Adrenal gland (tissue), 12 donors: ENCODE measurements around the gene FNDC3B. TPM values are rescaled to one million over a fixed set of nuclear protein-coding genes. Genes with fewer than 3 reads are reported as not detected.
A peak's percentile ranks its signal among the peaks of the same experiment; 100 is the strongest.

ENCODE experiments used
- DNase-seq, 7 donors: peaks; one replicate each; pipeline ENCODE4 v3.0.0-alpha.2; 2019 to 2020
- H3K27ac ChIP-seq, 5 donors: fragments of 200-600 bp; sonication (generic) in 4 of 5; 1 replicate in 3 of 5; 2 replicates in 2 of 5; pipeline versions ENCODE4 v1.5.1 to v1.8.0; 2016 to 2020; ENCODE audit warnings: mild to moderate bottlenecking in 1 of 5
- H3K27me3 ChIP-seq: fragments of 200-600 bp; 2 replicates; pipeline ENCODE4 v1.8.0; 2021
- H3K36me3 ChIP-seq, 2 donors: fragments of 200-600 bp; replicated peaks in 1 of 2; 1 replicate in 1 of 2; 2 replicates in 1 of 2; pipeline versions ENCODE4 v1.5.1 to v1.8.0; 2018 to 2022
- H3K4me1 ChIP-seq, 2 donors: fragments of 200-600 bp; replicated peaks in 1 of 2; 1 replicate in 1 of 2; 2 replicates in 1 of 2; pipeline versions ENCODE4 v1.5.1 to v1.8.0; 2018 to 2021
- H3K4me3 ChIP-seq, 4 donors: fragments of 200-600 bp; sonication (generic) in 3 of 4; one replicate each; pipeline ENCODE4 v1.5.1; 2016 to 2018
- H3K9me3 ChIP-seq, 3 donors: fragments of 200-600 bp; sonication (generic) in 1 of 3; replicated peaks in 1 of 3; 1 replicate in 2 of 3; 2 replicates in 1 of 3; pipeline versions ENCODE4 v1.5.1 to v1.8.0; 2016 to 2021
- CTCF ChIP-seq, 6 experiments: fragments of 450-650 bp in 4 of 6; fragments of 200-600 bp in 2 of 6; sonication (generic) in 1 of 6; IDR thresholded peaks; 1 replicate in 5 of 6; 2 replicates in 1 of 6; pipeline versions ENCODE4 v1.5.1 to v1.8.0; 2016 to 2021; ENCODE audit warnings: antibody characterized with exemption in 6 of 6, mild to moderate bottlenecking in 2 of 6, moderate library complexity in 1 of 6
- POLR2A ChIP-seq, 2 donors: fragments of 450-650 bp; IDR thresholded peaks; one replicate each; pipeline ENCODE4 v1.6.1; 2017; ENCODE audit warnings: antibody characterized with exemption in 2 of 2, mild to moderate bottlenecking in 2 of 2, moderate library complexity in 1 of 2
- WGBS, 4 donors: extraction: QIAGEN DNeasy Blood & Tissue Kit in 2 of 4; methylation state at CpG; one replicate each; pipeline versions ENCODE4 v1.1.5 to v1.1.7; 2013 to 2017; 5-methylcytosine and 5-hydroxymethylcytosine counted together
- intact Hi-C, 2 donors: fragments of 100-400 bp; cut with DNase I; formaldehyde crosslinking; loops; one replicate each; pipeline versions ENCODE4 v1.14.1 to v1.15.0; 2022 to 2023
- polyA plus RNA-seq, 3 donors: library from polyadenylated mRNA; stranded (reverse); fragments of 200-250 nt in 2 of 3; fragments of 350-450 nt in 1 of 3; fragmentation: Illumina TruSeq in 1 of 3; extraction: RNeasy Lipid Tissue Mini Kit (QIAGEN cat#74804) in 1 of 3; gene quantifications; one replicate each; pipeline ENCODE4 v1.2.3, GENCODE V29; 2013 to 2014
- total RNA-seq, 9 donors: library from RNA; depleted of rRNA in 4 of 9; stranded (reverse); fragments of >200 nt in 4 of 9; fragments of 120-200 nt in 1 of 9; fragmentation: NEBNext Ultra II Directional in 1 of 9; extraction: Animal tissue kit (Norgen Biotek cat#: 25700) in 1 of 9; gene quantifications; one replicate each; pipeline versions ENCODE4 v1.1.0 to v1.2.4, GENCODE V29; 2013 to 2023
- donor health status: healthy with polysubstance abuse.
- donor health status: Bipolar disorder and iron deficiency.
- donor health status: DM: yes; HTN: yes; CAD: no.
- donor health status: DM: no; HTN: no; CAD: no.
- donor health status: DM: no; HTN: no; CAD: no.
- donor health status: DM: yes; HTN: yes; CAD: no.

Gene FNDC3B
- total and polyA plus RNA-seq, 12 donors = 9.9 to 228 (median 105) TPM

- H3K36me3 ChIP-seq = peaks cover 0 to 3% of the 10 kb centered on the region in 2 donors
- no peak for DNase-seq
- TF ChIP-seq POLR2A (IDR thresholded peaks at IDR 0.05) (no peak), CTCF (IDR thresholded peaks at IDR 0.05) (no peak)
- H3K4me1 ChIP-seq = peaks cover 15 to 58% of the 10 kb centered on the region in 2 donors
- intact Hi-C loops = no loop called here
- no peaks in the 10 kb centered on the region for H3K27me3 ChIP-seq
- H3K4me3 ChIP-seq = no peak overlapping the region
- 77 to 88% (median 85%) methylated on average over 3 of the region's 3 CpGs for WGBS, 4 donors
- H3K27ac ChIP-seq = peak overlapping the region in 3 of 5 donors; percentile 7 to 92 (median 19)
- no peaks in the 10 kb centered on the region for H3K9me3 ChIP-seq
Measured at GRCh38 chr3:172126741-172127140, 87.4 kb downstream of the FNDC3B start.

DNA sequence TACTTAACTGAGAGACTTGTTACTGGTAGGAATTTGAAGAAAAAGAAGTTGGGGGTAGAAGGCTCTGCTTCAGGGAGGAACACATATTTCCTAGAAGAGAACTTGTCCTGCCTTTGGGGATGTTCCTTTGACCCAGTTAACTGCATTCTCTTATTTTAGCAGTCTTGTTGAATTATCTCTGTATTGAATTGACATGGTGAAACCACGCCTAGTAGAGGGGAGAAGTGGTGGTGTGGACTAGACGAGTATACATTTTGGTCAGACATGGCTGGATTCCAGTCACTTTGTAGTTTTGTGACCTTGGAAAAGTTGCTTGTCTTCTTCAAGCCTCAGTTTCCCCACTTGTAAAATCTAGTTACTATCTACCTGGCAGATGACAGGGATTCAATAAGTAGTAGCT, 87.8 kb downstream of the FNDC3B start:
- Histone ChIP-seq H3K27ac (peak overlapping the region in 3 of 5 donors; percentile 7 to 92 (median 13)), H3K9me3 (no peaks in the 10 kb centered on the region), H3K36me3 (peaks cover 0 to 3% of the 10 kb centered on the region in 2 donors), H3K4me3 (no peak overlapping the region), H3K27me3 (no peaks in the 10 kb centered on the region), H3K4me1 (peaks cover 15 to 61% of the 10 kb centered on the region in 2 donors)
- DNase-seq = no peak
- TF ChIP-seq CTCF (IDR thresholded peaks at IDR 0.05) (no peak), POLR2A (IDR thresholded peaks at IDR 0.05) (no peak)
- intact Hi-C loops = no loop called here
- 81 to 88% (median 84%) methylated on average over 2 of the region's 2 CpGs for WGBS, 4 donors

GRCh38 chr3:172127929-172128580, 88.7 kb downstream of the FNDC3B start:
- no peaks in the 10 kb centered on the region for H3K9me3 ChIP-seq
- intact Hi-C loops = no loop called here
- 94 to 99% (median 96%) methylated on average over 6 of the region's 6 CpGs for WGBS, 4 donors
- H3K4me1 ChIP-seq = peaks cover 15 to 61% of the 10 kb centered on the region in 2 donors
- TF ChIP-seq CTCF (IDR thresholded peaks at IDR 0.05) = no peak
- TF ChIP-seq POLR2A (IDR thresholded peaks at IDR 0.05) = no peak
- no peaks in the 10 kb centered on the region for H3K27me3 ChIP-seq
- peaks cover 0 to 3% of the 10 kb centered on the region in 2 donors for H3K36me3 ChIP-seq
- H3K27ac ChIP-seq = peak overlapping the region in 2 of 5 donors; percentile 82 to 92
- DNase-seq = no peak
- H3K4me3 ChIP-seq = no peak overlapping the region

GRCh38 chr3:172128858-172129257, 89.5 kb downstream of the FNDC3B start:
- Histone ChIP-seq H3K27ac (peak overlapping the region in 4 of 5 donors; percentile 35 to 92 (median 80)), H3K9me3 (no peaks in the 10 kb centered on the region), H3K36me3 (peaks cover 0 to 7% of the 10 kb centered on the region in 2 donors), H3K27me3 (no peaks in the 10 kb centered on the region), H3K4me3 (no peak overlapping the region), H3K4me1 (peaks cover 15 to 65% of the 10 kb centered on the region in 2 donors)
- DNase-seq = no peak
- TF ChIP-seq POLR2A (IDR thresholded peaks at IDR 0.05) = no peak
- no peak for TF ChIP-seq CTCF (IDR thresholded peaks at IDR 0.05)
- intact Hi-C loops = no loop called here
- 93 to 97% (median 95%) methylated on average over 8 to 9 of the region's 9 CpGs for WGBS, 4 donors
